Measurements from ENCODE around the gene FGF23.
"Not testable (repeated sequence)": the region's sequence is repeated elsewhere in the genome, so short reads cannot be mapped to it uniquely, and the experiment has no call there.

The FGF23 gene

DNA sequence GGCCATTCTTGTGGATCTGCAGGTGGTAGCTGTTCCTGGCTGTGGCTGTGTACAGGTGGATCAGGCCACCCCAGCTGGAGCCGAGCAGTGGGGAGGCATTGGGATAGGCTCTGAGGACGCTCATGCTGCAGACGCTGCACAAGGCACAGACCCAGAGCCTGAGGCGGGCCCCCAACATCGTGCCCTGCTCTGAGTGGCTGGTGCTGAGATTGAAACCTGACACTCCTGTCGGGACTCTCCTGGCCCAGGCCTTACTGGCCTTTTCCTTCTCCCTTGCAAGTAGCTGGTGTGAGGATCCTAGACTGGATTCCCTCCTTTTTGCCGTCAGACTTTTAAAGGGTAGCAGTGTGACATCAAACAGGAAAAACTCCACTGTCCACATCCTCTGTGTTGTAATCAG lies at the start of gene FGF23:
TSS of gene FGF23 (minus strand) at position 308 of the 400 bp plus-strand sequence. CDS start at position 178, 130 bp downstream.
- DNase-seq = no peak

DNA sequence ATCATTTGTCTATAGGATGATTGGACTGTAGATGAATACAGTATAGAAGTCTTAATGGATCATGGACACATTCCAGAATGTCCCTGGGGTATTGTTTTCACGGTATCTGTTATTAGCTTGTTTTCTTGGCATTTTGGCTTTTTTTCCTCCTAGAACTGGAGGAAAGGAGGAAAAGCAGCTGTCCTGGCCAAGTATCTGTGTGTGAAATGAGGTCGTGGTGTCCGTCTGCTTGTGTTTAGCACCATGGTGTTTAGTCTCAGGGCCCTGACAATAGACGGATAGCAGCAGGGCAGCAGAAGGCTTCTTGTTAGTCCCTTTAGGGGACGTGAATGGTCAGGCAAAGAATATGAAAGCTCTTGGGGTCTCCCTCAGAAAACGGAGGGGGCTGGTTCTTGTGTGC lies 44.9 kb upstream of the FGF23 start:
- DNase-seq = no peak

DNA sequence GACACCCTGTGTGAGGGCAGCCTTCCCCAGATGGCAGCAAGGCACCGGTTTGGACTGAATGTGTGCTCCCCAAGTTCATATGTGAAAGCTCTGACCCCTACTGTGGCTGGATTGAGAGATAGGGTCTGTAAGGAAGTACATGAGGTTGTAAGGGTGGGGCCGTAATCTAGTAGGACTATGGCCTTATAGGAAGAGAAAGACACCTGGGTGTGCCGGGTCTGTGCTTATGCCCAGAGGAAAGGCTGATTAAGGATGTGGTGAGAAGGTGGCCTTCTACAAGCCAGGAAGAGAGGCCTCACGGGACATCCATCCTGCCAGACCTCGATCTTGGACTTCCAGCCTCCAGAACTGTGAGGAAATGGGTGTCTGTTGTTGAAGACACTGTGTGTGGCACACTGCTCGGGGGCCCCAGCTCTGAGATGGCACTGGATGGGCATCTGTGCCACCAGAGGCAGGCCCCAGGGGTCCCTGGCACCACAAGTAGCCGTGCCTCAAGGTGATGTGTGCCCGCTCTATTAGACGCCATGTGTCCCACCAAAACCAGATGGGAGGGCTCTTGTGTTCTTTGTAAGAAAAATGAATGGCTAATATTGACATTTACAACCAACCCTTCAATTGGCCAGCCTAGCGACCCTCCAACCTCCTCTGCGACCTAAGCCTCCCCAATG lies 44.1 kb upstream of the FGF23 start:
- no peak for DNase-seq

- DNase-seq = no peak
These were observed 43.5 kb upstream of the FGF23 start for GRCh38 chr12:4422985-4423384.

DNA sequence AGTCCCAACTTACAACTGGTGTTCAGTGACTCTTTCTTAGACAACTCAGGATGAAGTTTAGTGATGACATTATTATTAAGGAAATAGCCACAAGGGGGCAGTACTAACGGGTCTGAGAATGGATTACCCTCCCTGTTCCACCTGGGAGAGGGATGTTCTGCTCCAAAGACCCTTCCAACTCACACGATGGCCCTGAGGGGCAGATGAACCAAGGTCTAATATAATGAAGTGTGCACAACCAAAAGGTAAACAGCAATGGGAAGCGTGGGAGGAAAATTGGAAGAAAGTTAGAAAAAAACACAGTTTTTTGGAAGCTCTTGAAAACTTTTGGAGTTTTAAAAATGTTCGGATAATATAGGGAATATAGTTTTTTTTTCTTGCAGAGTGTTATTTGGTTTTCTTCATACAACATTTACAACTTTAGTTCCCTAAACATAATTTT lies 42.1 kb upstream of the FGF23 start:
- DNase-seq = peak; percentile 23

DNA sequence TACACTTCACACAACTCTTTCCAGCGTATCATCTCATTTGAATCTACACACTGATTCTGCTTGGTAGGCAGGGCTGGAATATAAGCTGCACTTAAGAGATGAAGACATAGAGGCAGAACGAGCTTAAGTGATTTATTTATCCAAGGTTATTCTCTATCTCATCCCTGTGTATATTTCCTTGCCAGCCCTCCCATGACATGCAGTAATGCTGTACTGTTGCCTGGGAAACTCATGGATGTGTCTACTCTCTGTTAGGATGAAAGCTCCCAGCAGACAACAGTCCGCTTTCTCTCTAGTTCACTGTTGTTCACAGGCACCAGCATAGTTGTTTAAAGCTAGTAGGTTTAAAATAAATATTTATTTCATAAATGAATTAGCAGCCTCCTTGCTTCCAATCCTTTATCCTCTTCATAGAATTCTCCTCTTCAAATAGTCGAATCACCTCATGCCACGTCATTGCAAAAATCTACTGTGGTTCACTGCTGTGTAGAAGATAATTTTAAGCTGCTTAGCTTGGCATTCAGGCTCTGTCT lies 40.7 kb upstream of the FGF23 start:
- DNase-seq = no peak

DNA sequence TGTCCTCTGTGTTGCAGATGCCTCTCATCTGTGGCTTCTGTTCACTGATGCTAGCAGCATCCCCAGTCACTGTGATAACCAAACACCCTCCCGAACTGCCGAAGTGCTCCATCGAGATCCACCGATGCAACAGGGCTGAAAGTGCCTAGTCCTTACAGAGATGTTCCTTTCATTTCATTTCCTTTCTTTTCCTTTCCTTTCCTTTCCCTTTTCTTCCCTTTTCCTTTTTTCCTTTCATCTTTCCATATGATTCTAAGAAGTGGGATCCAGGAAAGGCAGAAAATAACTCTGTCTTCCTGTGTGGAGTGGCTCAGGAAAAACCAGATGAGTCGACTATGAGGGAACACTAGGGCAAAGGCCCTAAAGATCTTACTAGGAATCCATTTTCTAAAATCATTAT lies 39.4 kb upstream of the FGF23 start:
- no peak for DNase-seq

DNA sequence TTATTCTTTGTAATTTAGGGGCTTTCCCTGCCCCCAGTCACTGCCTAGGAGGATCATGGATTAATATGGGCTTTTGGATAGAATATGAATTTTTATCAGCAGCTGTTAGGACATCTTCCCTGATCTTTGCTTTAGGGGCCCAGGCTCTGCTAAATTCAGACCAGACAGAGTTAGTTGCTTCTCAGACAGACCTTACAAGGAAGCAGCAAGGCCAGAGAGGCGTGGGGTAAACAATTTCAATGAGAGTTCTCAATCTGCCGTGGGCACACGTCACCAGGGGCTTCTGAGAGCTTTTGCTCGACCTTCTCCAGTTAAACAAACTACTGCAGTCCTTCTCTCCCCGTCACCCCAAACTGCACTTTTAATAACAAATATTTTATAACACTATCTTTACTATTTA lies 38.4 kb upstream of the FGF23 start:
- DNase-seq = no peak

- no peak for DNase-seq
These were observed 37.9 kb upstream of the FGF23 start for GRCh38 chr12:4417455-4417854.

- DNase-seq = no peak
These were observed 36.8 kb upstream of the FGF23 start for GRCh38 chr12:4416276-4416675.

GRCh38 chr12:4412465-4412864 lies 33.0 kb upstream of the FGF23 start:
- DNase-seq = no peak

DNA sequence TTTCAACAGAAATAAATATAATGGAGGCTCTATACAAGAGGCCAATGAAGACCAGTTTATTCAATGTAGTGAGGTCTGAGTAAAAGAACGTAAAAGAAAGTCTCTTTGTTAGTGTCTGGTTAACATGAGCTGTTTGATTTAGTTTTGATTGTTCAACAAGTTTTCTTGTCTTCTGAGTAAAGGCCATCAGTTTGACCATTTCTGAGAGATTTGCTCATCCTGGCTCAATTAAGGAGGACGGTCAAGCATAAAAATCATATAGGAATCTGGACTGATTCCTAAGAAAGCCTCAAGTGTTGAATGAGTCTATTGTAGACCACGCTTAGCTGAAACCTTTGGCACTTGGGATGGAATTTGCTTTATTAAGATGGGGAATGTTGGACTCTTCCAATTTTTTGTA lies 32.5 kb upstream of the FGF23 start:
- DNase-seq = no peak

DNA sequence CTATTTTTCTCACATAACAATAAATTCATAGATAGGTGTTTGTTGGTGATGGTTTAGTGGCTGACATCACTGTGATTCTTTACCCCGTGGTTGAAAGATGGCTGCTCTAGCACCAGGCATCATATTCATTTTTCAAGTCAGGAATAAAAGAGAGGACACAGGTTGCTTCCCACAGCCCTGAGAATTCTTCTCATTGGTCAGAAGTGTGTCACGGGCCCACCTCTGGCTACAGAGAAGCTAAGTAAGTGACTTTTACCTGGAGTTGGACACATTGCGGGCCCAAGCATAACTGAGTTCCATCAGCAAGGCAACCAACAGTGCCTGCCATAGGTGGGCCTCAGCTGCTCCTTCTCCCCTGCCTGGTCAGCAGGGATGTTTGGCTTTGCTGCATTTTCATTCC lies 27.6 kb upstream of the FGF23 start:
- DNase-seq = no peak

GRCh38 chr12:4404877-4405637 lies 25.5 kb upstream of the FGF23 start:
- DNase-seq = not testable (repeated sequence)

GRCh38 chr12:4402996-4403395 lies 23.5 kb upstream of the FGF23 start:
- no peak for DNase-seq

GRCh38 chr12:4401117-4401516 lies 21.6 kb upstream of the FGF23 start:
- no peak for DNase-seq

DNA sequence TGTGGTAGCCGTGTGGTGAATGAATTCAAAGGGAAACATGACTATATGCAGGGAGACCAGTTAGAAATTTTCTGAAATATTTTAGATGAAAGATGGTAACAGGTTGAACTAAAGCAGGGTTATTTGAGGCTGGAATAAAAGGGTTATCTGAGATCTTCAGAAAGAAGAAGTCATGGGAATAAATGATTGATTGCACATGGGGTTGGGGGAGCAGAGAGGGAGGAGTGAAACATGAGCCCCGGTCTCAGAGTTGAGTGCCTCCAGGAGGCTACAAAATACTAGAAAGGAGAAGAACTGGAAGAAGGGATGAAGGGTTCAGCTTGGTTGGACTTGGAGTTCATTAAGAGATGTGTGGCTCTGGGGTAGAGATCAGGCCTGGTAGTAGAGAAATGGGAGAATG lies 16.3 kb upstream of the FGF23 start:
- DNase-seq = no peak

GRCh38 chr12:4393211-4393610 lies 13.7 kb upstream of the FGF23 start:
- no peak for DNase-seq

DNA sequence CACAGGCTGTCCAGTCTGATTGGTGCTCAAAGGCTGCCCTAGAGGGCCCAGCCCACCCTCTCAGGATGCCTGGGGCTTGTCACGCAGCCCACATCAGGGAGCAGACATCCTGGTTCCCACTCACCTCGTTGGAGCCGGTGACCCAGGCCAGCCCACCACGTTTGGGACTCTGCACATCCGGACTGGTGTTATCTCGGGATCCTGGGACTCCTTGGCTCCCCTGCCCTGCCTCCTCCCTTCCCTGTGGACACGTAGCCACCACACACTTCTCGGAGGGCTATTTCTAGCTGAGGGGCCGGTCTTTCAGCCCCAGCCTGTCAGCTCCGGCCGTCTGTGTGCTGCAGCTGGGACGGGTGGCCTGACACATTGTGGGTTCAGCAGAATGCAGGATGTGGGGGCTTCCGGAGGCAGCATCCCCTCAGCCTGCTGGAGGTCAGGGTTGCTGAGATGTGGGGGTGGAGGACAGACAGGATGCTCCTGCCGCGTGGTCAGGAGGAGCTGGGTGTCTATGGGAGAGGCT lies 12.8 kb upstream of the FGF23 start:
- no peak for DNase-seq

- no peak for DNase-seq
These were observed 9.2 kb upstream of the FGF23 start for GRCh38 chr12:4388662-4389061.

DNA sequence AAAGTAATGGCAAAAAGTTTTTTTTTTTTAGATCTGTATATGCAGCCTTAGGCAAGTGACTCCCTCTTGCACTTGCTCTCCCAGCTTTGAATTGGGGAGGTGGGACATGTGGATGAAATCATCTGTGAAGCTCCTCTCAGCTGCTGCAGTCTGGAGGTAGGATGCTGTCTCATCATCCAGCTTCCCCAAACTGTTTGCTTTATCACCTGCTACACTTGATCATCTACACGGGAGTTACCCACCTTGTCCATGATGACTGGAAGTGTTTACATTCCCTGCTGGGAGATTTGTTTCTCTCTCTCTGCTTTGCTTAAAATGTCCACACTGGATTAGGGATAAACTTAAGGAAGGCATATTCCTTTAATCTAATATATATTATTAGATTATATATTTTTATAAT lies 8.5 kb upstream of the FGF23 start:
- DNase-seq = no peak

DNA sequence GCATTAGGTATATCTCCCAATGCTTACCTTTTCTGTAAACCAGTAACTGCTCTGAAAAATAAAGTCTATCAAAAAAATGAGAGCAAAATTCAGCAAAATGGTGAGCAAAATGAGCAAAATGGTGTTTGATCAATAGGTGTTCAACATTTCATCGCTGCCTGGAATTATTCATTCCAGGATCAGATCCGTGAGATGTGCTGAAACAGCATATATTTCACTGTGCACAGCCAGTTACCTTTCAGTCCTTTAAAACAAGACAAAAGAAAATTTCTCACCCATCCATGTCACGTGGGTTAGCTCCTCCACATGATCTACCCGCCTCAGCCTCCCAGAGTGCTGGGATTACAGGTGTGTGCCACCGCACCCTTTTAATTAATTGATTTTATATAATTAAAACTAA lies 8.1 kb upstream of the FGF23 start:
- DNase-seq = no peak

- DNase-seq = peak; percentile 13
These were observed 7.3 kb upstream of the FGF23 start for GRCh38 chr12:4386801-4387200.

GRCh38 chr12:4383304-4383865 lies 3.9 kb upstream of the FGF23 start:
- DNase-seq = no peak
